ENCODE data around the gene SLC33A1. TPM values are rescaled to one million over a fixed set of nuclear protein-coding genes. Genes with fewer than 3 reads are reported as not detected.

The SLC33A1 gene
- total RNA-seq, 1 experiment from 2014 or later, result 24.9 TPM

- Mint-ChIP-seq H3K9me3 (peaks cover 7% of the 10 kb centered on the region), H3K36me3 (no peaks in the 10 kb centered on the region), H3K4me3 (no peak overlapping the region), H3K4me1 (no peaks in the 10 kb centered on the region), H3K27me3 (ENCODE audit: low read depth) (no peaks in the 10 kb centered on the region), H3K27ac (peak overlapping the region; percentile 41; the same call in 1 of the 2 replicates)
- ATAC-seq (no peak), DNase-seq (ENCODE audit: low spot score) (no peak)
- ChIA-PET POLR2A (interaction anchor here (0.7 kb wide), 1 partner anchor 57 kb away, joined by 4 read pairs; the partner anchor contains the start of gene C3orf33), CTCF (interaction anchor here (0.7 kb wide), 1 partner anchor 57 kb away, joined by 3 read pairs; the partner anchor contains the start of gene C3orf33)
- TF ChIP-seq STAT6 (CRISPR knock-in tag; conservative IDR thresholded peaks at IDR 0.05; ENCODE audit: low read depth), result no peak
- no peak for TF ChIP-seq E2F1 (CRISPR knock-in tag; IDR thresholded peaks at IDR 0.05)
- TF ChIP-seq MYBL2 (CRISPR knock-in tag; IDR thresholded peaks at IDR 0.05), result no peak
- TF ChIP-seq TEAD1 (CRISPR knock-in tag; IDR thresholded peaks at IDR 0.05), result no peak
- no peak for TF ChIP-seq EMX1 (CRISPR knock-in tag; IDR thresholded peaks at IDR 0.05)
- no peak for TF ChIP-seq PREB (CRISPR knock-in tag; IDR thresholded peaks at IDR 0.05; ENCODE audit: borderline replicate concordance)
- TF ChIP-seq ATF6 (CRISPR knock-in tag; IDR thresholded peaks at IDR 0.05), result no peak
- no peak for TF ChIP-seq ATF3 (CRISPR knock-in tag; conservative IDR thresholded peaks at IDR 0.05)
- TF ChIP-seq FOXP4 (CRISPR knock-in tag; IDR thresholded peaks at IDR 0.05), result no peak
- no peak for TF ChIP-seq AR (CRISPR knock-in tag; IDR thresholded peaks at IDR 0.05)
- TF ChIP-seq SP1 (CRISPR knock-in tag; conservative IDR thresholded peaks at IDR 0.05), result no peak
- TF ChIP-seq ZNF671 (CRISPR knock-in tag; IDR thresholded peaks at IDR 0.05), result no peak
- TF ChIP-seq ZNF281 (CRISPR knock-in tag; IDR thresholded peaks at IDR 0.05), result no peak
- TF ChIP-seq ZSCAN18 (CRISPR knock-in tag; IDR thresholded peaks at IDR 0.05), result no peak
- TF ChIP-seq NFE2L1 (CRISPR knock-in tag; IDR thresholded peaks at IDR 0.05), result no peak
- TF ChIP-seq IRF2 (CRISPR knock-in tag; IDR thresholded peaks at IDR 0.05; ENCODE audit: borderline replicate concordance, low read depth), result no peak
- TF ChIP-seq NFYB (CRISPR knock-in tag; conservative IDR thresholded peaks at IDR 0.05; ENCODE audit: low read depth), result no peak
- no peak for TF ChIP-seq ZBTB21 (CRISPR knock-in tag; IDR thresholded peaks at IDR 0.05; ENCODE audit: borderline replicate concordance)
- TF ChIP-seq ZNF138 (CRISPR knock-in tag; conservative IDR thresholded peaks at IDR 0.05), result no peak
- TF ChIP-seq MXD4 (CRISPR knock-in tag; IDR thresholded peaks at IDR 0.05; ENCODE audit: borderline replicate concordance), result no peak
These were observed 9.0 kb upstream of the SLC33A1 start for GRCh38 chr3:155863072-155863784.

Measured in WTC11 (cell line).